IPS-NIHi11 (cell line): ENCODE data around the gene GSDME.
A peak's percentile ranks its signal among the peaks of the same experiment; 100 is the strongest.
"Not testable (repeated sequence)": the region's sequence is repeated elsewhere in the genome, so short reads cannot be mapped to it uniquely, and the experiment has no call there.

ENCODE experiments used
- DNase-seq: peaks from one replicate; pipeline ENCODE4 v3.0.0; 2012; ENCODE audit warnings: mixed read lengths, low spot score

The GSDME gene

DNA sequence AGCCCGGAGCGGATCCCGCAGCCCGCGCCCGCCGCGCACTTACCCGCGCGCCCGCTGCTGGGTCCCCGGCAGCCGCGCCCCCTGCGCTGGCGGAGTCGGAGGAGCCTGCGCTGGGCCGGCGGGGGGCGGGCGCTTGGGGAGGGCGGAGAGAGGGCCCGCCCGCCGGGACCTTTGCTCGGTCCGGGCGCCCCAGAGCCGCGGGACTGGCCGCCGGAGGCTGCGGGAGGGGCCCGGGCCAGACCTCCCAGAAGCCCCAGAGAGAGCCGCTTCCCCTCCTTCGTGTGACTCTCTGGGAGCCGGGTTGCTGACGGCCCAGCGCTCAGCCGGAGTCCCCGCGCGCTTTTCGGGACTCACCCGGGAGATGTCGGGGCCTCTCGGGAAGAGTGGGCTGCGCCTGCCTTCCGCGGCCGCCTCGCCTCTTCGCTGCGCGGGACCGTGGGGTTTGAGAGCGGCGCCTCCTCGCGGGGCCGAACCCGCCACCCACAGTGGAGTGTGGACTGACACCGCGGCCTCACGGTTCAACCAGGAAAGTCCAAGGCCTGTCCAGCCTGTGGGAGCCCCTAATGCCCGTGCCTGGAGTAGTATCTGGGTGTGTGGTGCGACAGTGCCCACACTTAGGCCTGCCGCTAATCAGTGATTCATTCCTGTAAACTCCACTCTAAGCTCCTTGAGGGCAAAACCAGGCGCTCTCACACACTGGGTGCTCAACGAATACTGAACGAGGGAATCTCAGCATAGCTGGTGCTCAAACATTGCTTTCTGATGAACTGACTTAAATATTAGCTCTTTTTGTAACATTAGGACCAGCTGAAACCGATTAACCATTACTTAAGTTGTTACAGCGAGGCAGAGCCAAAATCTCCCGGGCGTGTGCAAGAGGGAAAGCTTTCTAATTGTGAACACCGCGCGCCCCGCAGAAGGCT is at the start of gene GSDME:
GSDME (minus strand) TSS at position 112 of the 923 bp plus-strand sequence. CDS start 7,690 bp downstream, outside the sequence.
- peak; percentile 82 for DNase-seq

DNA sequence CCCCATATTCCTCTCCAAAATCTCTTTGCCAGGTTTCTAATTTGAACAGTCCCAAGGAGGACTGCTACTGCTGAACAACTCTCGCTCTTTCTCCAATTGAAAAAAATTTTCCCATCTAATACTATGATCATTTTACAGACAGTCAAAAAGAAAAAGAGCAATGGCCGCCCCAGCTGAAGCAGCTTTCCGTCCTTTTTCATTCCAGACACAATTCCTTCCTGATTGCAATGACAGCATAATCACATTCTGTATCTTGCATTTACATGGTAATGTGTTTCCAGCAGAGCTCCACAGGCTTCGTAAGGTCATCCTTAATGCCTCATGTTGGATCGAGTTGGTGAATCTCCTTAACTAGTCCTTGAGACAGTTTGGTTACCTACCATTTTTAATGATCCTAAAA is 45.0 kb upstream of the GSDME start:
- no peak for DNase-seq

DNA sequence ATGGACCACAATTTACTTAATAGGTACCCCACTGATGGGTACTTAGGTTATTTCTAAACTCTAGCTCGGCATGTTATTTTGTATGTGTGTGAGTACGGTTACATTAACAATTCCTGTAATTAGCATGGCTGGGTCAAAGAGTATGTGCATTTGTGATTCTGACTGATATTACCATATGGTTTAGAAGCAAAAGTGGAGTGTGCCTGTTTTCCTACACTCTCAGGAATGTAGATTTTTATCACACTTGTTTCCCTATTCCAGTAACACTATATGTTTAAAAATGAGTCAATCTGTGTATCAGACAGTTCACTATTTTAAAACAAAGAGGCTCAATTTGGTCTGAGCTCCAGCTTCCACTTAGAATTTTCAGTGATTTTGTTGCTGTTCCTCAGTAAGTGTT is 44.6 kb upstream of the GSDME start:
- no peak for DNase-seq

DNA sequence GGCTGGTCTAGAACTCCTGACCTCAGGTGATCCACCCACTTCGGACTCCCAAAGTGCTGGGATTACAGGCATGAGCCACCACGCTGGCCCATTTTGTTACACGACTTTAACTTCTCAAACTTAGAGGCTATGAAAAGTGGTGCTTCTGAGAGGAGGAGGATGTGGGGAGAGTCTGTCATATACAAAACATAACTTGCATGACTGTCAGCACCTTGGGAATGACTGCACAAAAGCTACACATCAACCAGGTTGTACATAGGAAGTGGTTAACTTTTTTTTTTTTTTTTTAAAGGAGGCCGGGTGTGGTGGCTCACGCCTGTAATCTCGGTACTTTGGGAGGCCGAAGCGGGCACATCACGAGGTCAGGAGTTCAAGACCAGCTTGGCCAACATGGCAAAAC is 43.4 kb upstream of the GSDME start:
- no peak for DNase-seq

DNA sequence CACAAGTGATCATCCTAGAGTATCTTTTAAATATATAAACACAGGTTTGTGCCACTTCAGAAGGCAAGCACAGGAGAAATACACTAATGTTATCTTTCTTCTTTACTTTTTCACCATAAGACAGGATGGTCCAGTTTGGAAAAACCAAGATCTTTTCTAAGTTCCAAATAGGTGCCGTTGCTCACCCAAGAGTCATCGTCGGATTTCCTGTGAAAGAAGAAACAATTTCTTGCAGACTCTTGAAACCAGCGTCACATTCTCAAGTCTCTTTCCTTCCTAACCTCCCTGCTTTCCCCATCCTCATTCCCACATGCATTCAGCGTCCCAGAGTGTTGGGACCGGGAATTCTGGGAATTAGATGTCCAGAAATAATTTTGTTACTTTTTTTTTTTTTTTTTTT is 42.8 kb upstream of the GSDME start:
- DNase-seq: no peak

DNA sequence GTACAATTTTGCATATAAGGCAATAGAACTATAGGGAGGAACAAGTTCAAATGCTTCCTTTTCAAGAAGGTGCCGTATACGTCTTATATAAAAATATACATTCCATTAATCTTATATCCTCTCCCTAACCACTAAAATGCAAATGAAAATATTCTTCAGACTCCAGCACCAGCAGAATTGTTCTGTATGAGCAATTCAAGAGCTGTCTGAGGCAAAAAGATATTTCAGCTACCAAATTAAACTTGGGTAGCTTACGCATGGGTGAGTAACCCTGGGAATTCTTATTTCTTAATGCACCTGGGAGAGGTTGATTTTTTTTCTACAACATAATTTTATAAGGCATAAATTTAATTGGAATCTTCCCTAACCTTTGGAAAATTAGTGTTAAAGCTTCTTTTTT is 42.2 kb upstream of the GSDME start:
- no peak for DNase-seq

DNA sequence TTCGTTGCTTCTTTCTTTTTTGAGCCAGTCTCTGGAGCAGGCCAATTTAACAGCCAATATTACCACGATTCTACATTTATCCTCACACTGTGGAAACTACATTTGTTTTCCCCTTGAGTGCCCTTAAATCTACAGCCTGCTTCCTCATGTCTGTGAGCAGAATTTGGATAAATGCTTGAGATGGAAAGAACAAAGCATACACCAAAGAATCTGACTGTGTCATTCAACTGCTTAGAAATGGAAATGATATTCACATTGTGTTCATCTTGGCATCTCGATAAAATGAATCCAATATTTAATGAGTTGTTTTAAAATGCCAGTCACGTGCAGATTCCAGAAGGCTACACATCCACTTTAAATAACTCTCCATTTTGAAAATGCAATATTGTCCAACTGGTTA is 41.0 kb upstream of the GSDME start:
- DNase-seq: no peak

DNA sequence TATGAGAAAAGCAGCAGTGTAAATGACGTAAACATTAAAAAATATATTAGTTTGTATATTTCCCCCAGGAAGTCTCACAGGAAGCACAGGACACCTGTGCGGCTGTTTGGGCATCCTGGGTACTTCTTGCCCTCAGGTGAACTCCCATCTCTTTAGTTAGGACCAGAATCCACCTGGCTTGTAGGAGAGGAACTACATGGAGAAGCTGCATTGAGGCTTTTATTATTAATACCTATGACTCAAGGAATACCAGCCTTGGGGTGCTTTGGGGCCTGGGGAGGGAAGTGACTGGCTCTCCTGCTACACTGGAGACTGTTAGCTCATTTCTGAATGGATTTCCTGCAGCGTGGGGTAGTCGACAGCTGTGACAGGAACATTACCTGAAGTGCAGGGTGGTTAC is 40.0 kb upstream of the GSDME start:
- DNase-seq: no peak

DNA sequence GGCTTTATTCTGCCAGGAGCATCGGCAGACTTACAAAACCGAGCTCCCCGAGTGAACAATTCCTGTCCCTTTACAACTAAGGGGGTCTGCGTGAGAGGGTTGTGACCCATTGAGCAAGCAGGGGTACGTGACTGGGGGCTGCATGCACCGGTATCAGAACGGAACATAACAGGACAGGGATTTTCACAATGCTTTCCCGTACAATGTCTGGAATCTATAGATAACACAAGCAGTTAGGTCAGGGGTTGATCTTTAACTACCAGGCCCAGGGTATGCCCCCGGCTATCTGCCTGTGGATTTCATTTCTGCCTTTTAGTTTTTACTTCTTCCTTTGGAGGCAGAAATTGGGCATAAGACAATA is 38.1 kb upstream of the GSDME start:
- no peak for DNase-seq

DNA sequence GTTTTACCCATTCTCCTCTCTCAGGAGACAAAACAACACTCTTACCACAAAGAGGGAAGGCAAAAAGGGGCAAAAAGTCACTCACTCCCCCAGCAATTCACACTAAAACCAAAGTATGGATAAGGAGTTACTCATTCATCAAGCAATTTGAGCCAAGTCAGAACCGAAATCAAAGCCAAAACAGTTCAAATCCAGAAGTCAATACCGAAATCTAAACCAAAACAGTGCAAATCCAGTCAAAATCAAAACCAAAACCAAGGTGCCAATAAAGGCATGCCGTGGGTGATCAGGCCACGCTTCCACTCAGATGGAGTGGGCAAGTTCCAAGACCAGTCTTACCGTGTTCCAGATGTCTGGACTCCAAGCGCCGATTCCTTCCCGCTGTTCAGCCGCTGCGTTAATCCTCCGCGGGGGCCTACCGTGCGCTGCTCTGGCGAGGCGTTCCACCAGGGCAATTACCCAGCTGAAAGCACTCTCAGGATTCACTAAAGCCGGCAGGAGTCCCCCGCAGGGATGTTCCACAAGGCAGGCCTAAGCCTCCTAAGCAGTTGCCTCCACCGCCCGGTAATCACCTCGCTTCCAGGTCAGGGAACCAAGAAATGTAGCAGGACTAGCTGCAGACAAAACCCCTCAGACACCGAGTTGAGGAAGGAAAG is 37.6 kb upstream of the GSDME start:
- not testable (repeated sequence) for DNase-seq

DNA sequence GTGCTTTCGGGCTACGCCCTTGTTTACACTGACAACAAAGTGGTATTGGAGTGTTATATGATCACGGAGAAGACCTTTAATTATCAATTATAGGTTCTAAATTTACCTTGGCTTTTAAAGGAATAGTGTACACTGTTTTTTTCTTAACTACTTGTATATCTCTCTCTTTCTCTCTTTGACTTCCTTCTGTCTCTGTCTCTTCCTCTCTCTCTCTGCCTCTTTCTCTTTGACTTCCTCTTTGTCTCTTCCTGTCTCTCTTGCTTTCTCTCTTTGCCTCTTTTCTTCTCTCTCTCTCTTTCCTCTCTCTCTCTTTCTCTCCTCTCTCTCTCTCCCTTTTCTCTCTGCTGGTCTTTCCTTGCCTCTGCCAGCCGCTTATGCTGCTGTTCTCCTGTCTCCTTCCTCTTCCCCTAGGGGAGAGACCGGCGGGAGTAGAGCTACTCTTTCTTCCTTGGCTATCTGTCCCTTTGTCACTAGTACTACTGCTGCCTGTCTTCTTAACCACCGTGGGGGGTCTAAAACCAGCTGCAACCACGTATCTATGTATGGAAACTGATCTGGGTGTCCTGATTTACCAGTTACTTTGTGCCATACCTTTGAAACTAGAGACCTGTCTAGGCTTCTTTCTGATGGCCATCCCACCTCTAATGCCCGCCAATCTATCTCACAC is 36.9 kb upstream of the GSDME start:
- no peak for DNase-seq

DNA sequence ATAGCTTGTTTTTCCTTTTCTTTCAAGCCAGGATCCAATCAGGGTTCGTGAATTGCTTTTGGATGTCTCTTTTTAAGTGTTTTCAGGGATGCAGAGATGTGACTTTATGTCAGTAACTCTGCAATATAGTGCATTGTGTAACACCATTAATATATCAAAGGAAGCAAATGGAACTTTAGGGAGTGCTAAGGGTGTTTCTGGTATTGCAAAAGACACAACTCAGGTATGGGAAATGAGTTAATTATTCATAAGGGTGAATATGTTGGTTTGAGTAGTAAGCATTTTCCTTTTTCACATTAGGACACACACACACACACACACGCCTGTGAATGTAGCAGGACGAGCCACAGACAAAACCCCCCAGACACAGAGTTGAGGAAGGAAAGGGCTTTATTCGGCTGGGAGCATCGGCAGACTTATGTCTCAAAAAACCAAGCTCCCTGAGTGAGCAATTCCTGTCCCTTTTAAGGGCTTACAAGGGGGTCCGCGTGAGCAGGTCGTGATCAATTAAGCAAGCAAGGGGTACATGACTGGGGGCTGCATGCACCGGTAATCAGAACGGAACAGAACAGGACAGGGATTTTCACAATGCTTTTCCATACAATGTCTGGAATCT is 31.8 kb upstream of the GSDME start:
- DNase-seq: no peak

DNA sequence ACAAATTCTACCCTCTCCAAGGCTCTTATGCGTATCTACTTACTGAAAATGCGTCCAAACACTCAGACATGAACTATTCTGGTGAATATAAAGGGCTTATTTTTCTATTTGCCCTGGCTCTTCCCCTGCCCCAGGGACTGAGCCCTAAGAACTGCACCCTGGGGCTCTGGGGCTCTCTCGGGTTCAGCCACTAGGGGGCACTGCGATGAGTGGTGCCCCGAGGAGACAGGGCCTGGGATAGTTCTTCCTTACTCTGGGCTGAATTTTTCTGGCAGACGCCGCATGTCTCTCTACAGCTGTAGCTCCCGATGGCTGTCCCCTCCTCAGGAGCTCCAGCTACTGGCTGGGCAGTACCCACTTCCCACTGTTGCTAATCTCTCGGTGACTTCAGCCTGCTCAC is 30.8 kb upstream of the GSDME start:
- DNase-seq: no peak

DNA sequence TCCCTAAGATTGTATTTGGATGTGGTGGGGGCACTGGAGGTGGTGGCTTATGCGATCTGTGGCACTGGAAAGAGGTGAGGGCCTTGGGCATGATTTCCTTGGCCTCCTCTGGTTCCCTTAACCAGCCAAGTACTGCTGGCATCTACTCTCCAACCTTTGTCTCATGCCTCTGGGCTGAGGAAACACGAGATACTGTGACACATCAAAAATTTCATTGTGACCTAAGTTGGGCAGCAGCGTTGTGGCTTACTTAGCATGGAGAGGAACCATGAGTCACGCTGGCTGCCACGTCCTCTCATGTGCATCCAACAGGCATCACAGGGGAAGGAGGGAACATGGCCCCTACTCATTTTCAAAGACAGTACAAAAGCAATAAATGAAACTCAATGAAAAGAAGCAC is 29.7 kb upstream of the GSDME start:
- DNase-seq: no peak

DNA sequence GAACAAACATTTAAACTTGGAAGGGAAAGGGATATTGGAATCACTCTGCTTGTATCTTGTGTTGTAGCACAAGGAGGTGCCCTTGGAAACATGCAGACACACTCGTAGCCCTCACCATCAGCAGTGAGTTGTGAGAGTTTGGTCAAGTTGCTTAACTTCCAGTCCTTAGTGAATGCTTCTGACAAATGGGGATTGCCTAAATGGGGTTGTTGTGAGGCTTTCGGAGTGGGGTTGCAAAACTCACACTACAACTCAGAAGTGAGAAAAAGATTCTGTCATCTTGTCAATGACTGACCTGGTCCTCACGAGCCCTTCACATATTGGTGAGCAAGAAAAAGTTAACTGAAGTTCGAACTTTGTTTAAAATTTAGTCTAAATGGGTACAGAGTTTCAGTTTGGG is 29.0 kb upstream of the GSDME start:
- no peak for DNase-seq

DNA sequence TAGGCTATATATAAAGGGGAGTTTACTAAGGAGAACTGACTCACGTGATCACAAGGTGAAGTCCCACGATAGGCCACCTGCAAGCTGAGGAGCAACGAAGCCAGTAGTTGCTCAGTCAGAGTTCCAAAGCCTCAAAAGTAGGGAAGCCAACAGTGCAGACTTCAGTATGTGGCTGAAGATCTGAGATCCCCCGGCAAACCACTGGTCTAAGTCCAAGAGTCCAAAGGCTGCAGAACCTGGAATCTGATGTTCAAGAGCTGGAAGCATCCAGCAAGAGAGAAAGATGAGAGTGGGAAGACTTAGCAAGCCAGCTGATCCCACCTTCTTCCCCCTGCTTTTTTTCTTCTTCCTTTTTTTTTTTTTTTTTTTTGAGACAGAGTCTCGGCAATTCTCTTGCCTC is 27.0 kb upstream of the GSDME start:
- DNase-seq: no peak

DNA sequence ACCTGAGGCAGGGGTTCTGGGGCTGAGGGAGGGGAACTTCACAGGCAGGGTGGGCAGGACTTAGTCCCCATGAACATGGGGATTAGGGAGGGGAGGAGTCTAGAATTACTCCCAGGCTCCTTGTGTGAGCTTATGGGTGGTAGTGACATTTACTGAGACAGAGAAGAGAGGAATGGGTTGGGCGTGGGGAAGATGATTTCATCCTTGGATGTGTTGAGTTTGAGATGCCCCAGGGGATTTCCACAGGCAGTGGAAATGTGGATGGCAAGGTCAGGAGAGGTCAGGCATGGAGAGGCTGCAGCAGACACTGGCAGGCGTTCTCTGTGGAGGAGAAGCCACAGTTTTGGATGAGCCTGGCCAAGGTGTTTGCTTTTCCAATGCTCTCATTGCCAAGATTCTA is 26.4 kb upstream of the GSDME start:
- DNase-seq: no peak

DNA sequence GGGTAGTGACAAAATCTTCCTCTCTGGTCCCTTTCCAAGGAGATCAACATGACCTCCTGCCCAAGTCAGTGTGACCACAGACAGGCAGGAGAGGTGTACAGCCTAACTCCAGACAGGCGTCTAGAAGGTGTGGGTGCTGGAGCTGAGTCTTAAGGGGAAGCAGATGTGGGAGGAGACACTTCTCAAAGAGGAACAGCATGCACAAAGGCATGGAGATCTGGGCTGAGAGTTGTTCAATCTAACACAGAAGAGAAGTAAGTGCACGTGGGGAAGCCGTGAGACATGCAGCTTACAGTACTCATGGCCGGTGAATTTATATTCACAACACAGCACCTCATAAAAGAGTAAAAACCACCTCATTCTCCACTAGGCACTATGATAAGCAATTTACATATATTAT is 23.8 kb upstream of the GSDME start:
- DNase-seq: no peak

DNA sequence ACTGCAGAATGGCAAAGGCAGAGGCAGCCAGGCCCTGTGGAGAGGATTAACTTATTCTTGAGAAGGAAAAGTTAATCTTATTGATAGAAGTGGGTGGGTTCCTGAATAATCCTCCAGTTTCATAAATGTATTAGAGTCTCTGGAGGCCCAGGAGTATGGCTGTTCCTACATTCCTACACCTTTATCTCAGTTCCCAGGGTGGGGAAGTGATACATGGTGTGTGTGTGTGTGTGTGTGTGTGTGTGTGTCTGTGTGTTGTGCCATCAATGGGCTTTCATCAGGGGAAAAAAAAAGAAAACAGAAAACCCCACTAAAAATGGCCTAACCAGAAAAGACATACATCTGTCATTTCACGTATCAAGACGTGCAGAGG is 22.0 kb upstream of the GSDME start:
- DNase-seq: no peak

DNA sequence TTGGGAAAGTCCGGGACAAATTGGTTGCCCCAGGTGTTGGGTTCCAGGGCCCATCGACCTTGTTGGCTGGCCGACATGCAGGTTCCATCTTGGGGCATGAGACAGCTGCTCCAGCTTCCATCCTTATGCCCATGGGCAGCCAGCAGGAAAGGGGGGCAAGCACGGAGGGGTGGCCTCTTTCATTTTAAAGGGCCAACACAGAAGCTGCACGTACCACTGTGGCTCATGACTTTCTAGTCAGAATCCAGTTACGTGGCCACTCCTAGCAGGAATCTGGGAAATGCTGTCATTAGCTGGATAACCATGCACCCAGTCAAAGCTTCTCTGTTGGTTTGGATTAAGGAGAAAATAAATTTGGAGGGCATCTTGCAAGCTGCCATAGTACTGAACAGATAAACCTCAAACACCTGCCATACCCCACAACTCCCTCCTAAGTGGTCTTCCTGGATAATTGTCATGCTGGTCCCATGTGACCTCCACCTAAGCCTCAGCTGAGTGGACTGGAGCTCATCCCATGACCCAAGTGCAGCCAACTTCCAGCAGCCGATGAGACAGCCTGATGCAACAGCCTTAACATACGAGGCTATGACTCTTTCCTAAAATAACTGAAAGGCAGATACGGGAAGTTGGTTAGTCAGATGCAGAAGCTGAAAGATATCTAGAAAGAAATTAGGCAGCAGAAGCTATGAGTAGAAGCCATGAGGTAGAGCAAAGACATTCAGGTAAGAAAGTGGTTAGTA is 21.4 kb upstream of the GSDME start:
- no peak for DNase-seq

DNA sequence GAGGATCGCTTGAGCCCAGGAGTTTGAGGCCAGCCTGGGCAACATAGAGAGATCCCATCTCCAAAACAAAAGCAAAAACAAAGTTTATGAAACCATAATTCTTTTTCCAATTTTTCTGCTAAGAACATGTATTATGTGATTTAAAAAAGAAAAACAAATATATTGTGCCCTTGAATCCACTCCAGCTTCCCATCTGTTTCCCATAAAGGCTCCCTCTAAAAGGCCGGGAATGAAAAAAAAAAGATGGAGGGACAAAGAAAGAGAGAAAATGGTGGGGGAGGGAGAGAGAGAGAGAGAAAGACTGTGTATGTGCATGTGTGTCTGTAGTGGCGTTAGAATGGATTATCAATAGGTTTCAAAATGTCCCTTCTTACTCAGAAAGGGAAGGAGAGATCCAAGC is 20.5 kb upstream of the GSDME start:
- no peak for DNase-seq

DNA sequence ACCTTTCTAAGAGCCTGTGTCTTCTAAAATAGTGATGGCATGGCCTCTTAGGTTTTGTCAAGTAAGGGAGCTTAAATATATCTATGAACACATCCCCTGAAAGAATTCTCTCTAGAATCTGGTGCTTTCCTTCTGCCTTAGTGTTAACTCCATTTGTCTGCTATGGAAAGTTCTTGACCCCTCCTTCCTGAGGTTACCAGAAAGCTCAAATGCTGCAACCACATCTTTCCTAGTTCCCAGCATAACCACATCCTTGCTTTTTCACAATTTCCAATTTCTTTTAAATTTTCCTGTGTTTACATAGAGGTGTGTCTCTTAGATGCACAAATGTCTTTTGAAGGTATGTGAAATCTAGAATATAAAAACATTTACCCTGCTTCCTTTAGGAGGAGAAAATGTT is 16.4 kb upstream of the GSDME start:
- DNase-seq: no peak
